ENCODE results near the gene ZKSCAN3. TPM values are rescaled to one million over a fixed set of nuclear protein-coding genes. Genes with fewer than 3 reads are reported as not detected.
"Not testable (repeated sequence)": the region's sequence is repeated elsewhere in the genome, so short reads cannot be mapped to it uniquely, and the experiment has no call there.

ZKSCAN3 gene
- total RNA-seq, 1 donor from 2014 or later, result 12.3 TPM

- H3K9ac ChIP-seq, result no peak overlapping the region
- H3F3A ChIP-seq (ENCODE audit: low read depth), result peaks cover 3% of the 10 kb centered on the region
- Mint-ChIP-seq H3K4me3 (peak overlapping the region; percentile 85), H3K4me1 (peaks cover 15% of the 10 kb centered on the region), H3K27ac (peak overlapping the region; percentile 90), H3K27me3 (ENCODE audit: insufficient read depth, low read depth) (peaks cover 3% of the 10 kb centered on the region), H3K9me3 (peaks cover 7% of the 10 kb centered on the region), H3K36me3 (peaks cover 19% of the 10 kb centered on the region)
- no peaks in the 10 kb centered on the region for H3K27me3 ChIP-seq
- TF ChIP-seq CTCF (IDR thresholded peaks at IDR 0.05) (peak; percentile 73), EZH2 (IDR thresholded peaks at IDR 0.05) (no peak), EZH2phosphoT487 (IDR thresholded peaks at IDR 0.05) (no peak)
- DNase-seq (ENCODE audit: low spot score), result peak; percentile 91
- H4K20me1 ChIP-seq (ENCODE audit: low read depth), result peaks cover 17% of the 10 kb centered on the region
- peaks cover 8% of the 10 kb centered on the region for H3K4me1 ChIP-seq
- peaks cover 39% of the 10 kb centered on the region for H3K79me2 ChIP-seq (ENCODE audit: low read depth)
- no peak overlapping the region for H3K27ac ChIP-seq
- peak overlapping the region; percentile 80 for H3K4me2 ChIP-seq
- H3K4me3 ChIP-seq, result peak overlapping the region; percentile 50
- no peaks in the 10 kb centered on the region for H3K36me3 ChIP-seq
- H2AFZ ChIP-seq (replicated peaks), result peak overlapping the region; percentile 31
- no peaks in the 10 kb centered on the region for H3K9me3 ChIP-seq (ENCODE audit: low read depth)
Measured at GRCh38 chr6:28355743-28356665, 6.3 kb downstream of the ZKSCAN3 start.

- TF ChIP-seq EZH2 (IDR thresholded peaks at IDR 0.05), result no peak
- TF ChIP-seq CTCF (IDR thresholded peaks at IDR 0.05), result no peak
- TF ChIP-seq EZH2phosphoT487 (IDR thresholded peaks at IDR 0.05), result no peak
- DNase-seq (ENCODE audit: low spot score), result no peak
- H3K9me3 Mint-ChIP-seq, result peaks cover 7% of the 10 kb centered on the region
- Histone ChIP-seq H3K36me3 (no peaks in the 10 kb centered on the region), H3K9ac (no peak overlapping the region), H3K27ac (no peak overlapping the region), H3K27me3 (no peaks in the 10 kb centered on the region), H3K79me2 (ENCODE audit: low read depth) (peaks cover 33% of the 10 kb centered on the region), H2AFZ (replicated peaks) (no peak overlapping the region), H3K4me1 (peaks cover 6% of the 10 kb centered on the region), H3K9me3 (ENCODE audit: low read depth) (no peaks in the 10 kb centered on the region), H3K4me2 (peak overlapping the region; percentile 80), H3F3A (ENCODE audit: low read depth) (peaks cover 3% of the 10 kb centered on the region), H4K20me1 (ENCODE audit: low read depth) (peaks cover 15% of the 10 kb centered on the region), H3K4me3 (no peak overlapping the region)
- H3K36me3 Mint-ChIP-seq, result peaks cover 19% of the 10 kb centered on the region
- H3K27ac Mint-ChIP-seq, result no peak overlapping the region
- H3K4me3 Mint-ChIP-seq, result no peak overlapping the region
- peaks cover 3% of the 10 kb centered on the region for H3K27me3 Mint-ChIP-seq (ENCODE audit: insufficient read depth, low read depth)
- peaks cover 10% of the 10 kb centered on the region for H3K4me1 Mint-ChIP-seq
Measured at GRCh38 chr6:28356666-28357020, 6.9 kb downstream of the ZKSCAN3 start.

- Histone ChIP-seq H3K9ac (no peak overlapping the region), H3K36me3 (no peaks in the 10 kb centered on the region), H2AFZ (replicated peaks) (no peak overlapping the region), H3K79me2 (ENCODE audit: low read depth) (peaks cover 29% of the 10 kb centered on the region), H3F3A (ENCODE audit: low read depth) (peaks cover 3% of the 10 kb centered on the region), H3K27ac (no peak overlapping the region), H4K20me1 (ENCODE audit: low read depth) (peaks cover 15% of the 10 kb centered on the region), H3K27me3 (no peaks in the 10 kb centered on the region), H3K4me3 (no peak overlapping the region), H3K4me2 (no peak overlapping the region), H3K4me1 (peaks cover 6% of the 10 kb centered on the region), H3K9me3 (ENCODE audit: low read depth) (no peaks in the 10 kb centered on the region)
- peaks cover 10% of the 10 kb centered on the region for H3K4me1 Mint-ChIP-seq
- no peak for DNase-seq (ENCODE audit: low spot score)
- H3K9me3 Mint-ChIP-seq, result peaks cover 7% of the 10 kb centered on the region
- H3K27ac Mint-ChIP-seq, result no peak overlapping the region
- no peak overlapping the region for H3K4me3 Mint-ChIP-seq
- H3K27me3 Mint-ChIP-seq (ENCODE audit: insufficient read depth, low read depth), result peaks cover 3% of the 10 kb centered on the region
- TF ChIP-seq CTCF (IDR thresholded peaks at IDR 0.05), result no peak
- no peak for TF ChIP-seq EZH2 (IDR thresholded peaks at IDR 0.05)
- no peak for TF ChIP-seq EZH2phosphoT487 (IDR thresholded peaks at IDR 0.05)
- peaks cover 18% of the 10 kb centered on the region for H3K36me3 Mint-ChIP-seq
Measured at GRCh38 chr6:28357036-28357435, 7.3 kb downstream of the ZKSCAN3 start.

GRCh38 chr6:28359562-28359961 lies 9.8 kb downstream of the ZKSCAN3 start:
- H3K27ac ChIP-seq; H2AFZ ChIP-seq (replicated peaks); H3K27me3 Mint-ChIP-seq (ENCODE audit: insufficient read depth, low read depth); H3K79me2 ChIP-seq (ENCODE audit: low read depth); H3K4me1 Mint-ChIP-seq; H3K36me3 Mint-ChIP-seq; H3K9me3 Mint-ChIP-seq; H3K27me3 ChIP-seq; H3K27ac Mint-ChIP-seq; DNase-seq (ENCODE audit: low spot score); H3K9ac ChIP-seq; H3K4me1 ChIP-seq; H3K4me3 Mint-ChIP-seq; H3K9me3 ChIP-seq (ENCODE audit: low read depth); H3F3A ChIP-seq (ENCODE audit: low read depth); H3K4me3 ChIP-seq; H3K36me3 ChIP-seq; H3K4me2 ChIP-seq: not testable (repeated sequence)
- H4K20me1 ChIP-seq (ENCODE audit: low read depth), result peaks cover 15% of the 10 kb centered on the region
